NCI-H748 (cell line): ENCODE data around the gene GPBP1L1.
"Not testable (repeated sequence)": the region's sequence is repeated elsewhere in the genome, so short reads cannot be mapped to it uniquely, and the experiment has no call there.

Source experiments
- DNase-seq: peaks from one replicate; lab custom pipeline; 2025; ENCODE audit not compliant: unreplicated experiment; lab: John Stamatoyannopoulos, UW

The GPBP1L1 gene

DNA sequence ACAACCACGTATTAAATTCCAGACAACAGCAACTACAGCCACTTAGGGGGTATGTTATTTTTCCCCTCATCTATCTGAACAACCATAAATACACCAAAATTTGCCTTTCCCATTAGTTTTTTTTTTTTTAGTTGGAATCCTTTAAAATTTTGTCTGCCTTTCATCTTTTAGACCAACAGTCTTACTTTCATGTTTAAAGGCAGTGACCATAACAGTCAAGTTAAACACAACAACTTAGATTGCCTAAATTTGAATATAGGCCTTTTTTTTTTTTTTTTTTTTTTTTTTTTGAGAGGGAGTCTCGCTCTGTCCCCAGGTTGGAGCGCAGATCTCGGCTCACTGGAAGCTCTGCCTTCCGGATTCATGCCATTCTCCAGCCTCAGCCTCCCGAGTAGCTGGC is 3.4 kb downstream of the GPBP1L1 start:
- DNase-seq, result no peak

DNA sequence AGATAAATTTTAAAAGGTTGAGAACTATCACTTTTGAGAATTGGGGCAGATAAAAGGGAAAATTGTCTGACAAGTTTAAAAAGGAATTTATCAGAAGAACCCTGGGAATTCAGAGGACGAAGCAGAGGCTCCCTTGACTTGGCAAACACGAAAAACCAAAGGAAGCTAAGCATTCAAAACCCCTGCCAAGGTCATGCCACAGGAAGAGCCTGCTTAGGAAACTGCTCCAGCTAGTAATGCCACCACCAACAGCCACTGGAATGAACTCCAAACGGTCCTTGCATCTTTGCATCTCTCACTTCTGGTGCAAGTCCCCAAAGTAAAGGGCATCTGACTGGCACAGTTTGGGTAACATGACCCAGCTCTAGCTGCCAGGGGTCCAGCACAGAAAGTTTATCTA is 7.2 kb downstream of the GPBP1L1 start:
- DNase-seq, result no peak

DNA sequence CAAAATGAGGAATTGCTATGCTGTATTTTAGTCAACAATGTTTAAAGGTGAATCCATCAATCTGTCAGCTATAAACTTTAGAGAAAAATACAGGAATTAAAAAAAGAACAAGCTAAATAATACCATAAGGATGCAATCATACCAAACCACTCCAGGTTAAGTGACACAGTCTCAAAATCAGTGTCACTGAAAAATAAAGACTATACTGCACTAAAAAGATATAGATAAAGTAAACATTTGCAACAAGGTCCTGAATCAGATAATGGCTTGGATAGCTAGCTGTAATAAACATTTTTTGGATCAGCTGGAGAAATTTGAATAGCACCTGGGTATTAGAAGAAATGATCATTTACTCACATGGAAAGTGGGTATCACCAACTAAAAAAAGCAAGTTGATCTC is 7.8 kb downstream of the GPBP1L1 start:
- no peak for DNase-seq

DNA sequence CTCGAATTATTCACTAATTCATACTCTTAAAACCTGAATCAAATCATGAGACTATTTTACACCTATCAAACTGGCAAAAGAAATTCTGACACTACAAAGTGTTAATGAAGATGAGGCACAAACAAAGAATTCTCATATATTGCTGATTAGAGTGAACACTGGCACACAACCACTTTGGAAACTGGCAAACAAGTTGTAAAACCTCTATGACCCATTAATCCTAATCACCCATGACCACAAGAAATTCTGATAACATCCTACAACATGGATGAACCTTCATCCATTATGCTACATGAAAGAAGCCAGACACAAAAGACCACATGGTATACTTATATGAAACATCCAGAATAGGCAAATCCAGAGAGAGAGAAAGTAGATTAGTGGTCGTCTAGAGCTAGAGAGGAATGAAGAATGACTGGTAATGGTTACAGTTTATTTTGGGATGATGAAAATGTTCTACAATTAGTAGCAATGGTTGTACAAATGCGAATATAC is 8.5 kb downstream of the GPBP1L1 start:
- no peak for DNase-seq

DNA sequence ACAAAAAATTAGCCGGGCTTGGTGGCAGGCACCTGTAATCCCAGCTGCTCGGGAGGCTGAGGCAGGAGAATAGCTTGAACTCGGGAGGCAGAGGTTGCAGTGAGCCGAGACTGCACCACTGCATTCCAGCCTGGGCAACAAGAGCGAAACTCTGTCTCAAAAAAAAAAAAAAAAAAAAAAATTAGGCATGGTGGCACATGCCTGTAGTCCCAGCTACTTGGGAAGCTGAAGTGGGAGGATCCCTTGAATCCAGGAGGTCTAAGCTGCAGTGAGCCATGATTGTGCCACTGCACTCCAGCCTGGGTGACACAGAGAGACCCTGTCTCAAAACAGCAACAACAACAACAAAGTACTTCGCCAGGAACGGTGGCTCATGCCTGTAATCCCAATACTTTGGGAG is 9.8 kb downstream of the GPBP1L1 start:
- DNase-seq, result not testable (repeated sequence)

DNA sequence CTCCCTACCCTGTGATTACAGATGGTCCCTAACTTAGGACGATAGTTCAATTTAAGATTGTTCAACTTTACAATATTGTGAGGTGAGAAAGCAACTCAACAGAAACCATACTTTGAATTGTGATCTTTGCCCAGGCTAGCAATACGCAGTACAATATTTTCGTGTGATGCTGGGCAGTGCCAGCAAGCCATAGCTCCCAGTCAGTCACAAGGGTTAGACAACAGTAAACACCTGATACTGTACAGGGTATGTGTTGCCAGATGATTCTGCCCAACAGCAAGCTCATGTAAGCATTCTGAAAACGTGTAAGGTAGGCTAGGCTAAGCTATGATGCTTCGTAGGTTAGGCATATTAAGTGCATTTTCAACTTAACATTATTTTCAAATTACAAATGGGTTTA is 11.9 kb downstream of the GPBP1L1 start:
- no peak for DNase-seq

DNA sequence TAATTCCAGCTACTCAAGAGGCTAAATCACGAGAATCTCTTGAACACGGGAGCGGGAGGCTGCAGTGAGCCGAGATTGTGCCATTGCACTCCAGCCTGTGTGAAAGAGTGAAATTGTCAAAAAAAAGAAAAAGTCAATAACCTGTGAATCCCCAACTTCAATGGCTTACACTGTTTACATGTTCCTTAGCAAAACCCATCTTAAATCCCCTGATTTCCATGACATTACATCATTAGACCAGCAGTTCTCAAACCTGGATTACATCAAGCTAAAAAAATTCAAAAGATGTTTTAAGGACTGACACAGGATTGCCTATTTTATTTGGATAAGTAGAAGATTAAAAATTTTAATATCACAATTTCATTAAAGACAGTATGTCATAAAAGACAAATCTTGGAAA is 12.4 kb downstream of the GPBP1L1 start:
- DNase-seq, result no peak

DNA sequence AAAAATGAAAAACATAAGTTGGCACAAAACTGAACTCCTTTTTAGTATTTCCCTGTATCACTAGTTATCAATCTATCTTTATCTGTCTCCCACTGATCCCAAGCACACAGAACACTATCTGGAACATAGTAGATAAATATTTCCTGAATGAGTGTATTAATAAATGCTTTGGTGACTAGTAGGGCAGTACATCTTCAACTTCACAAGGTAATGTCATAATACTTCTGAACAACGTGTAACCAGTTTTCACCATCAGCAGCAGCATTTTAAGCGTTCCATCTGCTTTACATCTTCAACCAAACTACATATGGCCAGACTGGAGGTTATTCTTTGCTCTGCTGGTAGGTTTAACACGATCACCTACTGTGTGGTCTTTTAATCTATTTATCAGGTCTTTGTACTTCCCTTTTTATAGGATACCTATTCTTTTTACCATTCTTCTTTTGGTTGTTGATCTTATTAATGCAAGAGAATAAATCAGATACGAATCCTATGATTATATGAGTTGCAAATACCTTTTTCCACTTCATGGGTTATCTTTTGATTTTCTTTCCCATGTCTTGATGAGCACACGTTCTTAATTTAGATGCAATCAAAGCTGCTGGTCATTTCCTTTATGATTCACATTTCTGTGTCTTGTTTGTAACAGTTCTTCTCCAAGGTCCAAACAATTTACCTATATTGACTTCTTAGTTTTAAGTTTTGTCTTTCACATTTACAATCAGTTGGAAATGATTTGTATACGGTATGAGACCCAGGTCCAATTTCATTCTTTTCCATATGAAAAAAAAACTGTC is 16.3 kb downstream of the GPBP1L1 start:
- no peak for DNase-seq

DNA sequence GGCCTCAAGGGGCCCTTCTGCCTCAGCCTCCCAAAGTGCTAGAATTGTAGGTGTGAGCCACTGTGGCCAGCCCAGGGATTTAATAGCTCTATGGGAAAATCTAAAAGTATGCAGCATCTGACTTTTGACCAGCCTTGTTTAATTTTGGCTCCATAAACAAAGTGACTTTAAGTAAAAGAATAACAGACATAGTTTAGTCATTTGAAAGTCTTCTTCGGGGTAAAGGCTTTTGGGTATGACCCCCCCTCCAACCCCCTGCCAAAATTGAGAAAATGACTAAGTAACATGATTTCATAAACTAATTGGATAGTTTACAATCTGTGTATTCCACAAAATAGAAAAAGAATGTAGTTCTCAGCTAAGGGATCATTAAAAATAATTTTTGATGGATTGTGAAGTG is 17.0 kb downstream of the GPBP1L1 start:
- DNase-seq, result no peak

DNA sequence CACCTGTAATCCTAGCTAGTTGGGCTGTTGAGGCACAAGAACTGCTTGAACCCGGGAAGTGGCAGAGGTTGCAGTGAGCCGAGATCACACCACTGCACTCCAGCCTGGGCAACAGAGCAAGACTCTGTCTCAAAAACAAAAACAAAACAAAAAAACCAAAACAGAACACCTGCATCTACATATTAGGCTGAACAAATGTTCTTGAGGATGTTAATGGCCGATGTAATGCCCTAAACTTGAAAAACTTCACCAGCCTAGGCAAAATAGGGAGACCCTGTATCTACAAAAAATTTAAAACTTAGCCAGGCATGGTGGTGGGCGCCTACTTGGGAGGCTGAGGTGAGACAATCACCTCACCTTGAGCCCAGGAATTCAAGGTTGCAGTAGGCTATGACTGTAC is 17.8 kb downstream of the GPBP1L1 start:
- DNase-seq, result no peak

DNA sequence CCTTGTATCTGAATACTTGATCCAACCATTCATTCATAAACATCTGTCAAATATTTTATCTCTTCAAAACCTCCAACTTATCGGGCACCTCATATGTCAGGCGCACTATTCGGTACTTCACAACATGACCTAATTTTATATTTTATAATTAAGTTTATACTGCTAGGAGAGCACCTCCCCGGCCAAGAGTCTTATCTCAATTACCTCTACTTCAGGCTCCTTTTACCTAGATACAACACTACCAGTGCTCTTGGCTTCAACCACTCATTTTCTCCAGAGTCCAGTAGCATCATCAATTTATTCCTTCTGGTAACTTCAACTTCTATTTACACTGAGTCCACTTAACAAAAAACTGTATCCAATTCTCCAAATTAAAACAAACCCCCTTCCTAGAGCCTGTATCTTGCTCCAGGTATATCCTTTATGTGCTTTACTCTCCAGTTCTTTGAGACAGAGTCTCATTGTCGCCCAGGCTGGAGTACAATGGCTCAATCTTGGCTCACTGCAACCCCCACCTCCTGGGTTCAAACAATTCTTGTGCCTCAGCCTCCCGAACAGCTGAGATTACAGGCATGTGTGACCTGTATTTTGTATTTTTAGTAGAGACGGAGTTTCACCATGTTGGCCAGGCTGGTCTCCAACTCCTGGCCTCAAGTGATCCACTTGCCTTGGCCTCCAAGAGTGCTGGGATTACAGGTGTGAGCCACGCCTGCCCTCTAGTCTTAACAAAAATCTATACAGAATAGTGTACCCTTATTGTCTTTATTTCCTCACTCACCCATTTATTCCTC is 18.8 kb downstream of the GPBP1L1 start:
- no peak for DNase-seq

DNA sequence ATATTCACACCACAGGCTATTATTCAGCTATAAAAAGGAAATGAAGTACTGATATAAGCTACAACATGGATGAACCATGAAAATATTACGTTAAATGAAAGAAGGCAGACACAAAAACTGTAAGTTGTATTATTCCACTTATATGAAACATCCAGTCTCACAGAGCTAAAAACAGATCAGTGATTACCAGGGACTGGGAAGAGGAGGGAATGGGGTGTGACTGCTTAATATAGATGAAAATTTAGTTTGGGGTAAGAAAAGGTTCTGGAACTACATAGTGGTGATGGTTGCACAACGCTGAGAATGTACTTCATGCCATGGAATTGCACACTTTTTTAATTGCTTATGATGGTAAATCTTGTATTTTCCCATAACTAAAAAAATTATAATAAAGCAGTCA is 19.5 kb downstream of the GPBP1L1 start:
- DNase-seq, result no peak

DNA sequence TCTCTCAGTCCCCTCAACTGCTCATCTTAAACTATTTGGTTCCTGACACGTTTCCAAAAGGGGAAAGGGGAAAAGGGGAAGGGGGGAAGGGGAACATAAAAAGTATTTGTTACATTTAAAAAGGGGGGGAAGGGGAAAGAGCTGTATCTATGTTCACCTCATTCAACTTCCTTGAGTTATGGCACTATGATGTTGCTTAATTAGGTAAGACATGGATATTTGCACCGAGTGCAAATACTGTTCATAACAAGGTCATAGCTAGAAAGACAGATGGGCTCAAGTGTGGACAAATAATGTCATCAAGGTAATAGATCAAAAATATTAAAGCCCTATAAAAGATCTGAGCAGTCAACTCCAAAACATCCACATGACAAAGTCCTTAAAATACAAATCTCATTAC is 26.0 kb downstream of the GPBP1L1 start:
- DNase-seq, result no peak

DNA sequence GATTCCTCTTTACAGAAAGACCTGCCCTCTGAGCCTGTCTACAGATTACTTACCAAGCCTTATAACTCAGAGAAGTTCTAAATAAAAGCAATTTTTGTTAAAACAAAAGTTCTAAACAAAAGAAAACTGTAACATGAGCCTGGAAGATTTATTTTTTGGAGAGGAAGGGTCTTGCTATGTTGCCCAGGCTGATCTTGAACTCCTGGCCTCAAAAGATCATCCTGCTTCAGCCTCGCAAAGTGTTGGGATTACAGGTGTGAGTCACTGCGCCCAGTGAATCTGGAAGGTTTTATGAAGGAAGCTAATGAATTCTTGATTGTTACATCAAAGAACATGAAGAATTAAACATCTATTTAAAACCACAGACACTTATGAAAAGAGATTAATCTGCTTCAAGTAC is 27.1 kb downstream of the GPBP1L1 start:
- DNase-seq, result no peak

DNA sequence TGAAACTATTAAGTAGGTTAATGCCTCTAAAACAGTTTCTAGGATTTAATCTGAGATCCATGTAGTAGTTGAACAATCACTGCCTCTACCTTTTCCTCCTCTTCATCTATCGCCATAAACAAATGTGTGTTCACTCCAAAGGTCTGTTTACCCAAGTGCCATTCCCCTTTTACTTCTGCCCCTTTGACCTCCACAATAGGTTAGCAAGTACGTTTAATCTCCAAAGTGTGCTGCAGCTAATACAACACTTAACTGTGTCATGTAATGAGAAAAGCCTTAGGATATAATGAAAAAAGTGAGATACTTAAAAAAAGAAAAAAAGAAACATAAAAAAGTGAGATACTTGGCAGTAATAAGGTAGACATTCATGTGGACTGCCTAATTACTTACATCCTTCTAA is 28.2 kb downstream of the GPBP1L1 start:
- no peak for DNase-seq

DNA sequence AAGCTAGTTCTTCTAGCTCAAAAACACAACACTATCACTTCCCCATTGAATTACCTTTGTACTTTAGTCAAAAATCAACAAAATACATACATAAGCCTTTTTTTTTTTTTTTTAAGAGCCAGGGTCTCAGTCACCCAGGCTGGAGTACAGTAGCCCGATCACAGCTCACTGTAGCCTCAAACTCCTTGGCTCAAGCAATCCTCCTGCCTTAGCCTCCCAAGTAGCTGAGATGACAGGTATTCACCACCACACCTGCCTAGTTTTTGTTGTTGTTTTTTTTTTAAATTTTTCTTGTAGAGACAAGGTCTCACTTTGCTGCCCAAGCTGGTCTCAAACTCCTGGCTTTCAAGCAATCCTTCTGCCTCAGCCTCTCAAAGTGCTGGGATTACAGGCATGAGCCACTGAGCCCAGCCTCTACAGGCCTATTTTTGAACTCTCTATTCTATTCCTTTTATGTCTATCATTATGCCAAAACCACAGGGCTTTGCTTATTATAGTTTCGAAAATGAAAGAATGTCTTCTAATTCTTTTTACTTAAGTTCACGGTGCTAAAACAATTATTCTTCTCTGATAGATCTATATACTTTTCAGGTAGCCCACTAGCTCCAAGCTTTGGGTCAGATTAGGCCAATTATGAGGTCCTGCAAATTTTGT is 29.6 kb downstream of the GPBP1L1 start:
- DNase-seq, result no peak

DNA sequence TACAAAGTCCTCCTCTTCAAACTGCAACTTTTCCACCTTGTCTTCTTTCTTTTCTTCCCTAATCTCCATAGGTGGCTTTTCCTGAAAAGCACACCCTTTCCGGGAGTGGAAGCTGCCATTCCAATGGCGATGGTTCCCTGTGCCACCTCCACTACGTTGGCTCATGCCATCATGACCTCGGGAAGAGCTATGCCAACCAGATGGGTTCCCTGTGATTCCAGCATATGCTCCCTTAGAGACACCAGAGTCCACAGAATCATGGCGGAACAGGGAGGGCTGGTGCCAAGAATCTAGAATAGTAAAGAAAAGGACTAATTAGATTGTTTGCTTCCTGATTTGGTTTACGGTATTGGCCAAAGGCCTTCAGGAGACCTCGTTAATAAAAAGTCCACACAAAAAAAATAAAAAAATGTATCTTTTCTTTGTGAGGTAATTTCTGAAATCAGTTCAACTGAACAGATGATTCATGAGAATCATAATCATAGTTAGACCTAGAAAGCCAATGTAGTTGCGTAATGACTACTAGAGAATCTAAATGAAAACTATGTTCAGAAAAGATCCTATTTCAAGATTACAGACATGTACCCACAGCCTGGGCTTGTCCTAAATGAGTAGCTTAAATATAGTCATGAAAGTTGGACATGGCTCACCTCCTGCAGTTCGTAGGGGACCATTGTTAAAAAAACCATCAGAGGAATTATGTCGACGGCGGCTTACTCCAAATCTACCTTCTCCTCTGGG is 31.6 kb downstream of the GPBP1L1 start:
- DNase-seq, result no peak

DNA sequence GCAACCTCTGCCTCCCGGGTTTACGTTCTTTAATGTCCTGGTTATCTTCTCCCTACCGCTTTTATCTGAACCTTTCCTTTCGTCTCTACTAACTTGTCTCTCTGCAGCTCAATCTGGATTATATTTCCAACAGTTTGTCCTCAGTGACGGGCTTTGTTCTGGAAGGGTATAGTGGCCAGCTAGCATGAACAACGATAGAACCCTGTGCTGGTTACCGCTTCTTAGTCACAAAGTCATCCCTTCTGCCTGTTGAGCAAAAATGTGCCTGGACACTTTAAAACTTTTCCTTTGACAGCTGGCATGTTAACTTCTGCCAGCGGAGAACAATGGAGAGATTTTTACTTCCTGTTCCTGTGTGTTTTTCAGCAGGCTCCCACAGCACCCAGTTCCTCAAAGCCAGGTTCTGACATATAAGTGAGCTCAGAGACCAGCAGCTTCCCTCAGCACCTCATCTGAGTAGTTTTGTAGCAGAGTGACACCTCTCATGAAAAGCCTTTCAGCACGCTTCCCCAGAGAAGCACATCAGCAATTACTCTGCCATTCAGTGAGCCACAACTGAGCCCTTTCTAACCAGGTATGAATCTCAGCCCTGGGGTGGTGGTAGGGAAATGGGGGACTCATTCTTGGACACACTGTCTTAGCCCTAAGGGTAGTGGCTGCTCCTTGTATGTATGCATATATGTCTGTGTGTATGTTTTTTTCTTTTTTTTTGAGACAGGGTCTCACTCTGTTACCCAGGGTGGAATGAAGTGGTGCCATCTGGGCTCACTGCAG is 38.9 kb downstream of the GPBP1L1 start:
- DNase-seq, result no peak

DNA sequence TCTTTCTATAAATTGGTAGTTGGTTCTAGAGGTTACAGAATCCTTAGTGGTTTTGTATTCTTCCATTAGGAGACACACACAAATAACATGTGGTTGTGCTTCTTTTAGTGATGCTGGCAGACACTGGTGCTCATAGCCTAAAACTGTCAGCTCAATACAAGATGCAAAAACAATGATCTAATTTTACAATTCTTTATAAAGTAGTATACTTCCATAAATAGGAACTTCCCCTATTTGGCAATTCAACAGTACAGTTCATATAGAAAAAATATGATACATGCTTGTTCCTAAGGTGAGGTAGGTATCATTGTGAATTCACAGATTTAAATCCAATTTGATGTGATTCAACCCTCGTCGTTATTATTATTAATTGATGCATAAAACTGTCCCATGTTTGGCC is 41.7 kb downstream of the GPBP1L1 start:
- no peak for DNase-seq

DNA sequence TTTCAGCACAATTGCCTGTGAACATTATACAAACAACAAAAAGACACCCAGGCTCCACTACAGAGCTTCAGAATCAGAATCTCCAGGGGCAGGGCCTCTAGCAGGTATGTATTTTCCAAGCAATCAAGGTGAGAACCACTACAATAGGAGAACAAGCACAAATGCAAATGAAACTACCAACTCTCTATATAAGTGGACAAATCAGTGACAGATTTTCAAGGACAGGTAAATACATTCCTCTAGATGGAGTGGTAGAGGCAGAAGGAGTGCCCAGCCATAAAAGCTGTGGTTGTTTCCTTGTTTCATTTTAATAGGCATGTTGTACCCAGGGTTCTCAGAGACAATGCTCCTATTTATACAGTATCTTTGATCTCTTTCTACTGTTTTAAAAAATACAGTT is 42.4 kb downstream of the GPBP1L1 start:
- no peak for DNase-seq
